ENCODE results near the gene KRT32.
"Not testable (repeated sequence)": the region's sequence is repeated elsewhere in the genome, so short reads cannot be mapped to it uniquely, and the experiment has no call there.

Gene KRT32

DNA sequence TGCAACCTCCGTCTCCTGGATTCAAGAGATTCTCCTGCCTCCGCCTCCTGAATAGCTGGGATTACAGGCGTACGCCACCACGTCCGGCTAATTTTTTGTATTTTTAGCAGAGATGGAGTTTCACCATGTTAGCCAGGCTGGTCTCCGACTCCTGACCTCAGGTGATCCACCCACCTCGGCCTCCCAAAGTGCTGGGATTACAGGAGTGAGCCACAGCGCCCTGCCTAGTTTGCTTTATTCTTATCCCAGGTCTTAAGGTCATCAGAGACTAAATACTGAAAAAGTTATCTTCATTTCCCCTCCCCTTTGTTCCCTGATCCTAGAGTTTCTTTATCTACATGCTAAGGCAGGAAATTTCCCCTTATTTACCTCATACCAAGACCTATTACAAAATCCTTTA lies 36.8 kb downstream of the KRT32 start:
- not testable (repeated sequence) for H3K36me3 ChIP-seq (ENCODE audit: control insufficient read depth, insufficient read depth, low read length); DNase-seq (ENCODE audit: low read depth, low spot score); H3K27me3 ChIP-seq (ENCODE audit: control insufficient read depth, insufficient read depth, low read length); H3K4me1 ChIP-seq (ENCODE audit: control insufficient read depth, insufficient read depth, low read length); H3K9me3 ChIP-seq (ENCODE audit: control insufficient read depth, insufficient read depth, low read length); H3K4me3 ChIP-seq (ENCODE audit: low read length); H3K27ac ChIP-seq (ENCODE audit: low read length)
- no CpG with 5 or more reads among the region's 9 CpGs for WGBS (ENCODE audit: insufficient coverage, insufficient read length)

DNA sequence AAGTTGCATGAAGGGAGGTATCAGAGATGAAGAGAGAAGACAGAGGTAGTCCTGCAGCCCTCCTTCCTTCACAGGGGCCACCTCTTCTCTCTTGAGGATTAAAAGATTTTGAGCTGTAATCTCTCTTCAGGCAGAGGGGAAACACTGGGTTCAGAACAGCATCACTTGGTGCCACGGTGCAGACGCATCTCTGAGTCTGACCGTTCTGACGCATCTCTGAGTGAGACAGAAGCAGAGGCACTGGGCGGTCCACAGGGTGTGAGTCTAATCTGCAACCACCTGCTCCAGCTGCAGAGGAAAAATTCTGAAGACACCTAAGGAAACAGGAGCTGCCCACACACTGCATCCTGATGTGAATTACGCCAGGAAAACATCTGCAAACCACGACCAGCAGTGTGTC lies 37.5 kb downstream of the KRT32 start:
- no CpG with 5 or more reads among the region's 7 CpGs for WGBS (ENCODE audit: insufficient coverage, insufficient read length)
- H3K4me1 ChIP-seq (ENCODE audit: control insufficient read depth, insufficient read depth, low read length) = no peaks in the 10 kb centered on the region; the same call in 1 of the 2 replicates
- no peak overlapping the region for H3K4me3 ChIP-seq (ENCODE audit: low read length)
- H3K36me3 ChIP-seq (ENCODE audit: control insufficient read depth, insufficient read depth, low read length) = no peaks in the 10 kb centered on the region
- H3K9me3 ChIP-seq (ENCODE audit: control insufficient read depth, insufficient read depth, low read length) = no peaks in the 10 kb centered on the region
- H3K27me3 ChIP-seq (ENCODE audit: control insufficient read depth, insufficient read depth, low read length) = no peaks in the 10 kb centered on the region
- no peak overlapping the region for H3K27ac ChIP-seq (ENCODE audit: low read length)
- DNase-seq (ENCODE audit: low read depth, low spot score) = no peak

DNA sequence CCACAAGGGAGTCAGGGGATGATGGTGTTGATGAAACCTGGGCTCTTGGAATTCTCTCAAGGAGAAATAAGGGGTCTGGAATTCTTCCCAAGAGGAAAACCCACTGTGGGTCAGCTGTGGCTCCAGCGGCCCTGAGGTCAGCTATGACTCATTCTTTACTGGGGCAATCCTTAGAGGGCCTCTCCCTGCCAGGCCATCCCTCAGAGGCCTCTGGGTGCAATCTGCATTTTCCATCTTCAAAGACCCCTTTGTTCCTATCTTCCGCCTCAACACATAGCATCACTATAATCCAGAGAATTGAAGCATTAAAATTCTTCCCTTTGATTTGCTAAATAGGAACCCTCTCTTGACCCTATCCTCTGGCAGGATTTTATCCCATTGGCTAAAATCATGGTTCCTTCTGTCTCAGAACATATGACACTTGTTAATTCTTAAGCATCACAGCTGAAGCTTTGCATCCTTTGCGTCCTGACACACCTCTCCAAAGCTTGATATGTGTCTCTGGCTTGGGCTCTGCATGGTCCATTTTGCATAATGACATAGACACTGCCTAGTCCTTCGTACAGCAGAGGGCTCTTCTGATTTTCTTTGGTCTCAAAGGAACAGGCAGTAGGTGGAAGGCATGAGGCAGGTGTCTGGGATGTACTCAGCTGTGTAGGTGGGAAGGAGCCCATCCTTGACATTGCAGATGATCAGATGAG lies 38.4 kb downstream of the KRT32 start:
- no peak overlapping the region for H3K27ac ChIP-seq (ENCODE audit: low read length)
- no CpG with 5 or more reads among the region's 4 CpGs for WGBS (ENCODE audit: insufficient coverage, insufficient read length)
- H3K4me3 ChIP-seq (ENCODE audit: low read length) = no peak overlapping the region
- no peak for DNase-seq (ENCODE audit: low read depth, low spot score)
- no peaks in the 10 kb centered on the region for H3K9me3 ChIP-seq (ENCODE audit: control insufficient read depth, insufficient read depth, low read length)
- no peaks in the 10 kb centered on the region; the same call in 1 of the 2 replicates for H3K4me1 ChIP-seq (ENCODE audit: control insufficient read depth, insufficient read depth, low read length)
- H3K36me3 ChIP-seq (ENCODE audit: control insufficient read depth, insufficient read depth, low read length) = no peaks in the 10 kb centered on the region
- H3K27me3 ChIP-seq (ENCODE audit: control insufficient read depth, insufficient read depth, low read length) = no peaks in the 10 kb centered on the region

DNA sequence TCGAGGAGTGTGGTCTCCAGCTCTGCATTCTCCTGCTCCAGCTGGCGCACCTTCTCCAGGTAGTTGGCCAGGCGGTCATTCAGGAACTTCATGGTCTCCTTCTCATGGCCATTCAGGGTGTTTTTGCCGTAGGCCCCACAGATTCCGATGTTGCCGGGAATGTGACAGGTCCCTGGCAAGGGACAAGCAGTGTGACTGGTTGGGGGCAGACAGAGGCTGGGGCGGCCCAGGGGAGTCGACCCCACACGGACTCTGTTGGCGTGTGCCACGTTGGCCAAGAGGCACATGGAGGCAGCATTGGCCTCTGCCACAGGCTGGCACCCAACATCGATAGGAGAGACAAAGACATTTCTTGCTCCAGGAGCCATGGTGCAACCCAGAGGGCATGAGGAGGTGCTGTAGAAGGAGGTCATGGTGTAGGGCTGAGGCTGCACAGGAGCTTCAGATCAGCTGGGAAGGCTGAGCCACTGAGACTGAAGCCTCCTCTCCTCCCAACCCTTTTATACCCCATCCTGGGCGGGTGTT lies 43.0 kb downstream of the KRT32 start, which contains the start of gene KRT37:
Gene KRT37, minus strand, starts transcription at position 475 of the 525 bp plus-strand sequence. Its CDS starts 62 bp downstream, at position 413.
- H3K27me3 ChIP-seq (ENCODE audit: control insufficient read depth, insufficient read depth, low read length) = no peaks in the 10 kb centered on the region
- H3K4me1 ChIP-seq (ENCODE audit: control insufficient read depth, insufficient read depth, low read length) = no peaks in the 10 kb centered on the region; the same call in 1 of the 2 replicates
- WGBS (ENCODE audit: insufficient coverage, insufficient read length) = no CpG with 5 or more reads among the region's 13 CpGs
- H3K4me3 ChIP-seq (ENCODE audit: low read length) = no peak within 1 kb of the TSS
- H3K36me3 ChIP-seq (ENCODE audit: control insufficient read depth, insufficient read depth, low read length) = no peaks in the 10 kb centered on the region
- H3K9me3 ChIP-seq (ENCODE audit: control insufficient read depth, insufficient read depth, low read length) = no peaks in the 10 kb centered on the region
- H3K27ac ChIP-seq (ENCODE audit: low read length) = no peak within 1 kb of the TSS
- no peak for DNase-seq (ENCODE audit: low read depth, low spot score)

DNA sequence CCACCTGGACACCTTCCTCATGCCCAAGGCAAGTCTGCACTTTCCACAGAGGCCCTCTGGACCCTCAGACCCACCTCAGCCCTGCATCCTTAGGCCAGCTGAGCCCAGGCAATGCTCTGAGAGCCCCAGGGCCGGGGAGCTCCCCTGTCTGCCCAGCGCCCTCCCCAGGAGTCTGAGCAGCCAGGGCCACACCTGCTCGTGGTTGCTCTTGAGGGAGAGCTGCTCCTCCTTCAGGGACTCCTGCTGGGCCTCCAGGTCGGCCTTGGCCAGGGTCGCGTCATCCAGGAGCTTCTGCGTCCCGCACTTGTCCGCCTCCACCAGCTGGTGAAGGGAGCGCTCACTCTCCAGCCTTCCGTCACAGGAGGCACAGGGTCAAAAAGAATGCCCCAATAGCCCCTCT lies 44.6 kb downstream of the KRT32 start:
- not testable (repeated sequence) for H3K27me3 ChIP-seq (ENCODE audit: control insufficient read depth, insufficient read depth, low read length); H3K36me3 ChIP-seq (ENCODE audit: control insufficient read depth, insufficient read depth, low read length); DNase-seq (ENCODE audit: low read depth, low spot score); H3K4me1 ChIP-seq (ENCODE audit: control insufficient read depth, insufficient read depth, low read length); H3K4me3 ChIP-seq (ENCODE audit: low read length); H3K9me3 ChIP-seq (ENCODE audit: control insufficient read depth, insufficient read depth, low read length); H3K27ac ChIP-seq (ENCODE audit: low read length)
- no CpG with 5 or more reads among the region's 11 CpGs for WGBS (ENCODE audit: insufficient coverage, insufficient read length)

DNA sequence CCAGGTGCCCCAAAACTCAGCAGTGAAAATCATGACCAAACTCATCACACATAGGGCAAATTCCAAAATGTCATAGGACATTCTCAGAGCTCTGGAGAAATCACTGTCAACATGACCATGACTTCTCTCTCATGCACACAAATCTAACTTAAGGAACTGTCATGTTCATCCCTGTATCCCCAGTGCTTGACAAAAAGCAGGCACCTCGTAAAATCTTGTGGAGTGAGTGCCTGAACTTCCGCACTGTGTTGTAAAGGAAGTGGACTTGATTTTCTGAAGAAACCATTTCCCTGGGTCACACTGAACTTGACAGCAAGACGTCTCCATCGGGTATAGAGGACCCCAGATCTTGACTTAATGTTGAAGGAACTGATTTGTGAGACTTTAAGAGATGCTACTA lies 45.6 kb downstream of the KRT32 start:
- Histone ChIP-seq H3K27me3 (ENCODE audit: control insufficient read depth, insufficient read depth, low read length) (no peaks in the 10 kb centered on the region), H3K27ac (ENCODE audit: low read length) (no peak overlapping the region), H3K4me1 (ENCODE audit: control insufficient read depth, insufficient read depth, low read length) (no peaks in the 10 kb centered on the region; the same call in 1 of the 2 replicates), H3K4me3 (ENCODE audit: low read length) (no peak overlapping the region), H3K9me3 (ENCODE audit: control insufficient read depth, insufficient read depth, low read length) (no peaks in the 10 kb centered on the region), H3K36me3 (ENCODE audit: control insufficient read depth, insufficient read depth, low read length) (no peaks in the 10 kb centered on the region)
- no CpG with 5 or more reads among the region's 4 CpGs for WGBS (ENCODE audit: insufficient coverage, insufficient read length)
- DNase-seq (ENCODE audit: low read depth, low spot score) = no peak

DNA sequence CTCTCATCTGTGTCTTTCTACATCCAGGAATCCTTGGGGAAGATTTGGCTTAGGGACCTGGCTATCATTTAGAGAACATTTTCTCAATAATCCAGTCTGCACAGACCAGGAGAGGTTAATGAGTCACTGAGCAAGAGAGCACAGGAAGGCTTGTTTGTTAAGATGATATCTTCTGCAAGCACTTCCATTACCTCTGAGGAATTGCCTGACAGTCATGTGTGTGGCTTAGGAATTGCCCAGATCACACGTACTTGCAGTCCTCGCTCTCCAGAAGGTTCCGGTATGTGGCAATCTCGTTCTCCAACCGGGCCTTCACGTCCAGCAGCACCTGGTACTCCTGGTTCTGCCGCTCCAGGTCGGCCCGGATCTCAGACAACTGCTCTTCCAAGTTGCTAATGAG lies 46.1 kb downstream of the KRT32 start:
- Histone ChIP-seq H3K36me3 (ENCODE audit: control insufficient read depth, insufficient read depth, low read length) (no peaks in the 10 kb centered on the region), H3K27ac (ENCODE audit: low read length) (no peak overlapping the region)

DNA sequence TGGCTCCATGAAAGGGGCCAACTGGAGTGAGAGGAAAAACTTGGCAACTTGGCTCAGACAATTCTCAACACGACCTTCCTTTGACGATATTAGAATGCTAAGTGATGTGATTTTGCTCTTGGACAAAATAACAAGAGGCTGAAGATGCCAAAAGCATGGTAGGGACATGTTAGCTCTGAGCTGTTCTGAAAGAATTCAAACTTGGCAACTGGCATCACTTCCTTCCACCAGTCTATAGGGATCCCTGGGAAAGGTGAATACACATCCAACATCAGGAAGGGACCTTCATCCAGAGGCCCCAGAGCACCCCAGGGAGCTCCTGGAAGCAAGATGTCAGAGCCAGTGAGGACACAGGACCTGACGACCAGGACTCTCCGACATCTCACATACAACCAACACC lies 47.1 kb downstream of the KRT32 start:
- DNase-seq (ENCODE audit: low read depth, low spot score) = no peak
- Histone ChIP-seq H3K27ac (ENCODE audit: low read length) (no peak overlapping the region), H3K36me3 (ENCODE audit: control insufficient read depth, insufficient read depth, low read length) (no peaks in the 10 kb centered on the region), H3K4me1 (ENCODE audit: control insufficient read depth, insufficient read depth, low read length) (no peaks in the 10 kb centered on the region; the same call in 1 of the 2 replicates), H3K9me3 (ENCODE audit: control insufficient read depth, insufficient read depth, low read length) (no peaks in the 10 kb centered on the region), H3K27me3 (ENCODE audit: control insufficient read depth, insufficient read depth, low read length) (no peaks in the 10 kb centered on the region), H3K4me3 (ENCODE audit: low read length) (no peak overlapping the region)
- no CpG with 5 or more reads among the region's 4 CpGs for WGBS (ENCODE audit: insufficient coverage, insufficient read length)

More for the DNA sequence above, 46.1 kb downstream of the KRT32 start:
- H3K4me3 ChIP-seq (ENCODE audit: low read length) = no peak overlapping the region
- H3K4me1 ChIP-seq (ENCODE audit: control insufficient read depth, insufficient read depth, low read length) = no peaks in the 10 kb centered on the region; the same call in 1 of the 2 replicates
- WGBS (ENCODE audit: insufficient coverage, insufficient read length) = no CpG with 5 or more reads among the region's 9 CpGs
- no peaks in the 10 kb centered on the region for H3K27me3 ChIP-seq (ENCODE audit: control insufficient read depth, insufficient read depth, low read length)
- no peak for DNase-seq (ENCODE audit: low read depth, low spot score)
- no peaks in the 10 kb centered on the region for H3K9me3 ChIP-seq (ENCODE audit: control insufficient read depth, insufficient read depth, low read length)

DNA sequence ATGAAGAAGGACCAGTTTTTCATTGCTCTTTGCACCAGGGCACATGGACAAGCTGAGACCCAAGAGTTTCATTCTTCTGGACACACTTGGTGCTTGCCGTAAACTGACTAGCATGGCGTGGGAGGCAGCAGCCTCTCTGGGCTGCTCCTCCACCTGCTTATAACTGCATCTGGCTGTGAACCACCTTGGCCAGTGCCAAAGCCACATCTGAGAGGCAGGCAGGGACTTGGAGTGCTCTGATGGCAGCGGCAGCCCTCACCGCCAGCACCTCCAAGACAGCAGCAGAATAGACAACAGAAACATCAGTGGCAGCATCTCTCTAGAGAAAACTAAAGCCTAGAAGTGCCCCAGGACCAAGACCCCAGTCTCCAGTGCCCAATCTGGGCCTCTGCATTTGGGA lies 47.5 kb downstream of the KRT32 start:
- H3K4me1 ChIP-seq (ENCODE audit: control insufficient read depth, insufficient read depth, low read length) = no peaks in the 10 kb centered on the region; the same call in 1 of the 2 replicates
- WGBS (ENCODE audit: insufficient coverage, insufficient read length) = no CpG with 5 or more reads among the region's 4 CpGs
- no peaks in the 10 kb centered on the region for H3K9me3 ChIP-seq (ENCODE audit: control insufficient read depth, insufficient read depth, low read length)
- DNase-seq (ENCODE audit: low read depth, low spot score) = no peak
- no peaks in the 10 kb centered on the region for H3K36me3 ChIP-seq (ENCODE audit: control insufficient read depth, insufficient read depth, low read length)
- no peak overlapping the region for H3K4me3 ChIP-seq (ENCODE audit: low read length)
- H3K27me3 ChIP-seq (ENCODE audit: control insufficient read depth, insufficient read depth, low read length) = no peaks in the 10 kb centered on the region
- H3K27ac ChIP-seq (ENCODE audit: low read length) = no peak overlapping the region

DNA sequence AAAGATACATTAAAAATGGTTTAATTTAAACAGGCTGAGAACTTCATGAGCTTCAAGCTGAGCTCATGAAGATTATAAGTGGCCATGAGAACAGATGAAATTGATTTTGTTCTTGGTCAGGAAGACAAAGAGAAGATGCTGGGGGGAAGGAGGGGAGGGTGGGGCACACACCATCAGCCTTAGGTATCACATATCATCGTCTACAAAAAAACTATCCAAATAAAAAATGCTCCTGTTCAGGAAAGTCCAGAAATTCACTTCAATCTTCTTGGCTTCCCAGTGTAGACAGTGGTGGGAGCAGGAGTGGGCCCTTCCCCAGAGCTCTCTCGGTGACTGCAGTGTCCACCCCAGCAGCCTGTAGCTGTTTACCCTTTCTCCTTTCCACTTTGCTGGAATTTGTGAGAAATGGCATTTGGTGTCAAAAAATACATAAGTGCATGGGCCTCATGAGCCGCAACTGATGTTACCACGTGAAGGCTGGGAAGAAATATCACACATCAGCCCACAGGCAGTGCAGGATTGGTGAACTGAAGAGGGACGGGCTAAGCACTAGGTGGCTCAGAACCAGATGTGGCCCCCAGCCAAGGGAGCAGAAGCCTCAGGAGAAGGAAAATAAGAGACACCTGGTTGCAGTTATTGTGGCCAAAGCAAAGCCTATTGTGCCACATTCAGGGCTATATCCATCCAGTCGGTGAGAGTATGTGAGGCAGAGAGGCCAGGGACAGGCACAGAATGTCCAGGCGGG lies 48.9 kb downstream of the KRT32 start:
- no peak overlapping the region for H3K4me3 ChIP-seq (ENCODE audit: low read length)
- H3K27me3 ChIP-seq (ENCODE audit: control insufficient read depth, insufficient read depth, low read length) = no peaks in the 10 kb centered on the region
- DNase-seq (ENCODE audit: low read depth, low spot score) = no peak
- no peaks in the 10 kb centered on the region for H3K36me3 ChIP-seq (ENCODE audit: control insufficient read depth, insufficient read depth, low read length)
- WGBS (ENCODE audit: insufficient coverage, insufficient read length) = no CpG with 5 or more reads among the region's 7 CpGs
- H3K27ac ChIP-seq (ENCODE audit: low read length) = no peak overlapping the region
- peaks cover 1% of the 10 kb centered on the region; the same call in 1 of the 2 replicates for H3K4me1 ChIP-seq (ENCODE audit: control insufficient read depth, insufficient read depth, low read length)
- H3K9me3 ChIP-seq (ENCODE audit: control insufficient read depth, insufficient read depth, low read length) = no peaks in the 10 kb centered on the region
